ENCODE results near the gene ITGB5.

ITGB5 gene

GRCh38 chr3:124928333-124929202, 41.4 kb upstream of the ITGB5 start:
- peak; percentile 95 for ATAC-seq
- TF ChIP-seq ZFP3 (CRISPR knock-in tag; IDR thresholded peaks at IDR 0.05) (no peak), ESRRG (CRISPR knock-in tag; IDR thresholded peaks at IDR 0.05) (no peak), RARB (CRISPR knock-in tag; IDR thresholded peaks at IDR 0.05) (no peak)

GRCh38 chr3:124927574-124928045, 40.4 kb upstream of the ITGB5 start:
- TF ChIP-seq, protein P1, sequence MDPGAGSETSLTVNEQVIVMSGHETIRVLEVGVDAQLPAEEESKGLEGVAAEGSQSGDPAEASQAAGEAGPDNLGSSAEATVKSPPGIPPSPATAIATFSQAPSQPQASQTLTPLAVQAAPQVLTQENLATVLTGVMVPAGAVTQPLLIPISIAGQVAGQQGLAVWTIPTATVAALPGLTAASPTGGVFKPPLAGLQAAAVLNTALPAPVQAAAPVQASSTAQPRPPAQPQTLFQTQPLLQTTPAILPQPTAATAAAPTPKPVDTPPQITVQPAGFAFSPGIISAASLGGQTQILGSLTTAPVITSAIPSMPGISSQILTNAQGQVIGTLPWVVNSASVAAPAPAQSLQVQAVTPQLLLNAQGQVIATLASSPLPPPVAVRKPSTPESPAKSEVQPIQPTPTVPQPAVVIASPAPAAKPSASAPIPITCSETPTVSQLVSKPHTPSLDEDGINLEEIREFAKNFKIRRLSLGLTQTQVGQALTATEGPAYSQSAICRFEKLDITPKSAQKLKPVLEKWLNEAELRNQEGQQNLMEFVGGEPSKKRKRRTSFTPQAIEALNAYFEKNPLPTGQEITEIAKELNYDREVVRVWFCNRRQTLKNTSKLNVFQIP (CRISPR knock-in tag; IDR thresholded peaks at IDR 0.05; ENCODE audit: borderline replicate concordance, low read depth), result no peak
- no peak for TF ChIP-seq TCF4 (CRISPR knock-in tag; IDR thresholded peaks at IDR 0.05; ENCODE audit: borderline replicate concordance)
- TF ChIP-seq, protein P2, sequence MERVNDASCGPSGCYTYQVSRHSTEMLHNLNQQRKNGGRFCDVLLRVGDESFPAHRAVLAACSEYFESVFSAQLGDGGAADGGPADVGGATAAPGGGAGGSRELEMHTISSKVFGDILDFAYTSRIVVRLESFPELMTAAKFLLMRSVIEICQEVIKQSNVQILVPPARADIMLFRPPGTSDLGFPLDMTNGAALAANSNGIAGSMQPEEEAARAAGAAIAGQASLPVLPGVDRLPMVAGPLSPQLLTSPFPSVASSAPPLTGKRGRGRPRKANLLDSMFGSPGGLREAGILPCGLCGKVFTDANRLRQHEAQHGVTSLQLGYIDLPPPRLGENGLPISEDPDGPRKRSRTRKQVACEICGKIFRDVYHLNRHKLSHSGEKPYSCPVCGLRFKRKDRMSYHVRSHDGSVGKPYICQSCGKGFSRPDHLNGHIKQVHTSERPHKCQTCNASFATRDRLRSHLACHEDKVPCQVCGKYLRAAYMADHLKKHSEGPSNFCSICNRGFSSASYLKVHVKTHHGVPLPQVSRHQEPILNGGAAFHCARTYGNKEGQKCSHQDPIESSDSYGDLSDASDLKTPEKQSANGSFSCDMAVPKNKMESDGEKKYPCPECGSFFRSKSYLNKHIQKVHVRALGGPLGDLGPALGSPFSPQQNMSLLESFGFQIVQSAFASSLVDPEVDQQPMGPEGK (CRISPR knock-in tag; IDR thresholded peaks at IDR 0.05; ENCODE audit: borderline replicate concordance), result no peak
- no peak for TF ChIP-seq CREB5 (CRISPR knock-in tag; IDR thresholded peaks at IDR 0.05; ENCODE audit: low read depth)
- no peak for ATAC-seq

DNA sequence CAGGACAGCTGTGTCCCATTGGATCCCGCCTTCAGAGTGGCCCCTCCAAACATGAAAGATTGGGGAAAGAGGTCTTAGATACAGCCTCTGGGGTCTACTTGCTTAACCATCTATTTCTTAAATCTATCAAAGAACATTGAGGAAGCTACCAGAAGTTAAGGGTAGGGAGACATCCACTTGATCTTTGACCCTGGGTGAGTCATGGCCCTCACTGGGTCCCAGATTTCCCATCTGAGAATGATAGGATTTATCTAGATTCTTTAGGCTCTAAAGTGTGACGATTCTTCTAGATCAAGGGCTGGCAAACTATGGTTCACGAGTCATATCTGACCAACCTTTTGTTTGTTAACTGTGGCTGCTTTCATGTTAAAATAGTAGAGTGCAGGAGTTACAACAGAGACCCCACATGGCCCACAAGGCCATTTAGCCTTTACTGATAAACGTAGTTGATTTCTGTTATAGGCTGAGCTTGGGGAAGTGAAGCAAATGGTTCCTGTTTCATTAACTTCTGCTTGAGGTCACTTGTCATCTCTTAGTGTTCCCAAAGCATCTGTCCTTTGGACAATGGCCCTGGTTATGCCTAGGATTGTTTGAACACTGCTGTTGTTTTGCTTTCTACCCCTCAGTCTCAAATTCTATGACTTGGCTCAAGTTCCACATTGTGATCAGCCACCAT, 39.4 kb upstream of the ITGB5 start:
- ATAC-seq, result no peak
- TF ChIP-seq GLIS3 (CRISPR knock-in tag; IDR thresholded peaks at IDR 0.05) (no peak), SNAI2 (CRISPR knock-in tag; IDR thresholded peaks at IDR 0.05) (no peak), ZNF70 (CRISPR knock-in tag; IDR thresholded peaks at IDR 0.05) (no peak), CSRNP3 (CRISPR knock-in tag; IDR thresholded peaks at IDR 0.05) (no peak), ZC3H10 (CRISPR knock-in tag; IDR thresholded peaks at IDR 0.05) (no peak)

DNA sequence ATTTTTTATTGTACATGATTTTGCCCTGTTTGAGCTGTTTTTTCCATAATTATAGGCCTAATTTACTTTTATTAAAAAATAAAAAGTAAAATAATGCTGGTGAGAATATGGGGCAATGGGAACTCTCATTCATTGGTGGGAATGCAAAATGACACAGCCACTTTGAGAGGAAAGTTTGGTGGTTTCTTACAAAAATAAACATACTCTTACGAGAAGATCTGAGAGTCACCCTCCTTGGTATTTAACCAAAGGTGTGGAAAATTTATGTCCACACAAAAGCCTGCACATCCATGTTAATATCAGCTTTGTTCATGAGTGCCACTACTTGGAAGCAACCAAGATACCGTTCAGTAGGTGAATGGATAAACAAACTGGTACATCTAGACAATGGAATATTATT, 37.6 kb upstream of the ITGB5 start:
- no peak for ATAC-seq
- TF ChIP-seq CSRNP3 (CRISPR knock-in tag; IDR thresholded peaks at IDR 0.05) (no peak), ZFP3 (CRISPR knock-in tag; IDR thresholded peaks at IDR 0.05) (no peak), SNAI2 (CRISPR knock-in tag; IDR thresholded peaks at IDR 0.05) (no peak), ZFP30 (CRISPR knock-in tag; IDR thresholded peaks at IDR 0.05) (no peak), GLIS3 (CRISPR knock-in tag; IDR thresholded peaks at IDR 0.05) (no peak), PPARA (CRISPR knock-in tag; IDR thresholded peaks at IDR 0.05; ENCODE audit: borderline replicate concordance) (no peak), TCF4 (CRISPR knock-in tag; IDR thresholded peaks at IDR 0.05; ENCODE audit: borderline replicate concordance) (no peak), RARB (CRISPR knock-in tag; IDR thresholded peaks at IDR 0.05) (no peak), CSDC2 (CRISPR knock-in tag; IDR thresholded peaks at IDR 0.05) (no peak), CREB5 (CRISPR knock-in tag; IDR thresholded peaks at IDR 0.05; ENCODE audit: low read depth) (no peak), ZNF8 (CRISPR knock-in tag; IDR thresholded peaks at IDR 0.05) (no peak), ZC3H10 (CRISPR knock-in tag; IDR thresholded peaks at IDR 0.05) (no peak), TOX (CRISPR knock-in tag; IDR thresholded peaks at IDR 0.05; ENCODE audit: borderline replicate concordance) (no peak), BACH2 (CRISPR knock-in tag; IDR thresholded peaks at IDR 0.05; ENCODE audit: borderline replicate concordance) (no peak), ZNF565 (CRISPR knock-in tag; conservative IDR thresholded peaks at IDR 0.05; ENCODE audit: low read depth) (no peak)
- TF ChIP-seq, protein P1 (CRISPR knock-in tag; IDR thresholded peaks at IDR 0.05; ENCODE audit: borderline replicate concordance, low read depth), result no peak

Measured in SK-N-SH treated with all-trans-retinoic acid at 6 μM for 48 hours (cell line).